A673 (cell line): ENCODE data around the gene TMEM178B. TPM values are rescaled to one million over a fixed set of nuclear protein-coding genes. Genes with fewer than 3 reads are reported as not detected.

ENCODE experiments used
- BruUV-seq: library from RNA; stranded (reverse); fragments of 400-500 nt; replicated peaks from 2 replicates; lab custom pipeline; 2021; lab: Mats Ljungman, UMichigan
- CTCF ChIA-PET: fragments of 300-600 bp; sonication (Branson Sonifier 250); formaldehyde crosslinking; loops from one replicate; lab custom pipeline; 2022; ENCODE audit warnings: antibody characterized with exemption; lab: Charles Lee
- POLR2A ChIA-PET: fragments of 300-600 bp; sonication (Branson Sonifier 250); formaldehyde crosslinking; loops from one replicate; lab custom pipeline; 2022; ENCODE audit warnings: antibody characterized with exemption; ENCODE audit not compliant: low non-redundant PET; lab: Charles Lee
- DNase-seq: peaks from one replicate; pipeline ENCODE4 v3.0.0-alpha.2; 2015; ENCODE audit warnings: low spot score
- H3K27ac ChIP-seq: fragments of 200-600 bp; sonication (generic); 2 replicates; pipeline ENCODE4 v1.5.1; 2016; ENCODE audit warnings: mixed run types, low read depth, mild to moderate bottlenecking, mixed read lengths, antibody characterized with exemption, low read length; ENCODE audit not compliant: poor library complexity, severe bottlenecking
- H3K27me3 ChIP-seq: fragments of 200-600 bp; sonication (generic); replicated peaks from 2 replicates; pipeline ENCODE4 v1.6.1; 2017; ENCODE audit warnings: mixed run types, low read depth, mild to moderate bottlenecking, mixed read lengths, antibody characterized with exemption, low read length; ENCODE audit not compliant: insufficient read depth, poor library complexity
- H3K36me3 ChIP-seq: fragments of 200-600 bp; sonication (generic); 2 replicates; pipeline ENCODE4 v1.6.1; 2016; ENCODE audit warnings: mixed run types, mild to moderate bottlenecking, mixed read lengths, antibody characterized with exemption, low read length; ENCODE audit not compliant: insufficient read depth, poor library complexity, severe bottlenecking
- H3K4me1 ChIP-seq: fragments of 200-600 bp; sonication (generic); 2 replicates; pipeline ENCODE4 v1.6.1; 2017; ENCODE audit warnings: mixed run types, mild to moderate bottlenecking, mixed read lengths, antibody characterized with exemption, low read length; ENCODE audit not compliant: insufficient read depth, poor library complexity, severe bottlenecking
- H3K4me3 ChIP-seq: fragments of 200-600 bp; sonication (generic); 2 replicates; pipeline ENCODE4 v1.5.1; 2016; ENCODE audit warnings: low read depth, mixed run types, mild to moderate bottlenecking, mixed read lengths, low read length; ENCODE audit not compliant: poor library complexity, severe bottlenecking
- H3K9me3 ChIP-seq: fragments of 200-600 bp; sonication (generic); 2 replicates; pipeline ENCODE4 v1.6.1; 2016; ENCODE audit warnings: mixed run types, low read depth, mild to moderate bottlenecking, mixed read lengths, antibody characterized with exemption, low read length; ENCODE audit not compliant: poor library complexity, severe bottlenecking
- CTCF ChIP-seq: fragments of 300-800, 200-600 bp; sonication (generic); conservative IDR thresholded peaks from 2 replicates; pipeline ENCODE4 v1.5.1; 2017; ENCODE audit warnings: low read depth, mild to moderate bottlenecking, antibody characterized with exemption, low read length, moderate library complexity, mixed read lengths
- EZH2 ChIP-seq: fragments of 200-600 bp; sonication (generic); IDR thresholded peaks from 2 replicates; pipeline ENCODE4 v1.6.1; 2017; ENCODE audit warnings: borderline replicate concordance, low read depth, mild to moderate bottlenecking, mixed read lengths, antibody characterized with exemption, low read length; ENCODE audit not compliant: poor library complexity, severe bottlenecking
- intact Hi-C: fragments of 100-400 bp; cut with micrococcal nuclease; formaldehyde crosslinking; loops from one replicate; pipeline ENCODE4 v1.10.0; 2022; ENCODE audit not compliant: unreplicated experiment
- total RNA-seq: library from RNA; stranded (reverse); gene quantifications from 2 replicates; pipeline ENCODE4 v1.2.3, GENCODE V29; 2021

Gene TMEM178B
- total RNA-seq, 1 experiment from 2014 or later: 2.8 TPM

GRCh38 chr7:141126107-141126506 is 52.2 kb downstream of the TMEM178B start:
- no peaks in the 10 kb centered on the region for H3K36me3 ChIP-seq
- H3K27ac ChIP-seq: no peak overlapping the region
- POLR2A ChIA-PET: no interaction called here
- no peaks in the 10 kb centered on the region for H3K9me3 ChIP-seq
- intact Hi-C loops: no loop called here
- no peak for TF ChIP-seq CTCF
- no peak for TF ChIP-seq EZH2
- no peaks in the 10 kb centered on the region for H3K4me1 ChIP-seq
- no peak for DNase-seq
- H3K27me3 ChIP-seq: no peaks in the 10 kb centered on the region
- no TSS peak for BruUV-seq
- H3K4me3 ChIP-seq: no peak overlapping the region
- CTCF ChIA-PET: no interaction called here

GRCh38 chr7:141128506-141128905 is 54.6 kb downstream of the TMEM178B start:
- TF ChIP-seq EZH2: no peak
- H3K9me3 ChIP-seq: no peaks in the 10 kb centered on the region
- BruUV-seq: no TSS peak
- intact Hi-C loops: no loop called here
- H3K27ac ChIP-seq: no peak overlapping the region
- POLR2A ChIA-PET: no interaction called here
- H3K4me3 ChIP-seq: no peak overlapping the region
- no peaks in the 10 kb centered on the region for H3K4me1 ChIP-seq
- H3K27me3 ChIP-seq: no peaks in the 10 kb centered on the region
- no peaks in the 10 kb centered on the region for H3K36me3 ChIP-seq
- no peak for DNase-seq
- CTCF ChIA-PET: no interaction called here

GRCh38 chr7:141128931-141129330 is 55.1 kb downstream of the TMEM178B start:
- H3K36me3 ChIP-seq: no peaks in the 10 kb centered on the region
- H3K4me3 ChIP-seq: no peak overlapping the region
- H3K9me3 ChIP-seq: no peaks in the 10 kb centered on the region
- no TSS peak for BruUV-seq
- H3K27ac ChIP-seq: no peak overlapping the region
- CTCF ChIA-PET: no interaction called here
- H3K4me1 ChIP-seq: no peaks in the 10 kb centered on the region
- no peak for DNase-seq
- no peaks in the 10 kb centered on the region for H3K27me3 ChIP-seq
- no peak for TF ChIP-seq CTCF
- intact Hi-C loops: no loop called here
- POLR2A ChIA-PET: no interaction called here

GRCh38 chr7:141132671-141133070 is 58.8 kb downstream of the TMEM178B start:
- ChIA-PET POLR2A (no interaction called here), CTCF (no interaction called here)
- intact Hi-C loops: no loop called here

More at GRCh38 chr7:141132671-141133070, 58.8 kb downstream of the TMEM178B start:
- DNase-seq: no peak
- TF ChIP-seq EZH2 (no peak), CTCF (no peak)
- Histone ChIP-seq H3K27ac (no peak overlapping the region), H3K27me3 (no peaks in the 10 kb centered on the region), H3K36me3 (no peaks in the 10 kb centered on the region), H3K4me3 (no peak overlapping the region), H3K9me3 (no peaks in the 10 kb centered on the region), H3K4me1 (no peaks in the 10 kb centered on the region)
- no TSS peak for BruUV-seq
